NB4 (cell line): Measurements from ENCODE around the gene POU2F1.

Experiments
- POLR2A ChIP-seq: IDR thresholded peaks from 2 replicates; pipeline ENCODE4 v1.6.1; 2011; ENCODE audit warnings: mild to moderate bottlenecking; ENCODE audit not compliant: insufficient read length; ENCODE audit errors: extremely low read depth
- TF ChIP-seq, protein P1 (sequence below): IDR thresholded peaks from 2 replicates; pipeline ENCODE4 v1.6.1; 2011; ENCODE audit warnings: low read depth, low read length
- TF ChIP-seq, protein P2 (sequence below): IDR thresholded peaks from one replicate; pipeline ENCODE4 v1.5.1; 2012; ENCODE audit warnings: low read depth, low read length

DNA sequence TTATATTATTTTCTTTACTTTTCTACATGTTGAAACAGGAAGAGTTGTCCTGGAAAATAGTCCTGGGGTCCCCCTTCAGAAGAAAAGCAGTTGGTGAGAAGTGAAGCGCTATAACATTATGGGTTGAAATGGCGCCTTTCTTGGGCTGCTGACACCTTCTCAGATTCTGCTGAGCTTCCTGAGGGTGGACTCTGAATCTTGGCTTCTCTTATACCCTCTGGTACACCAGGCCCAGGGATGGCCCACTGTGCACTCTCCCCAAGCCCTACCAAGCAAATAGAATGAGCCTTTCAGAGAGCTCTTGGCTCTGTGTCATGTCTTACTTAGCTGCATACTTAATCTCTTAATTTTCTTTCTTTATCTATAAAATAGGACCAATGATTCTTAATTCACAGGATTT is 255.4 kb downstream of the POU2F1 start:
- TF ChIP-seq, protein P1, sequence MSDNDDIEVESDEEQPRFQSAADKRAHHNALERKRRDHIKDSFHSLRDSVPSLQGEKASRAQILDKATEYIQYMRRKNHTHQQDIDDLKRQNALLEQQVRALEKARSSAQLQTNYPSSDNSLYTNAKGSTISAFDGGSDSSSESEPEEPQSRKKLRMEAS = no peak
- TF ChIP-seq, protein P2, sequence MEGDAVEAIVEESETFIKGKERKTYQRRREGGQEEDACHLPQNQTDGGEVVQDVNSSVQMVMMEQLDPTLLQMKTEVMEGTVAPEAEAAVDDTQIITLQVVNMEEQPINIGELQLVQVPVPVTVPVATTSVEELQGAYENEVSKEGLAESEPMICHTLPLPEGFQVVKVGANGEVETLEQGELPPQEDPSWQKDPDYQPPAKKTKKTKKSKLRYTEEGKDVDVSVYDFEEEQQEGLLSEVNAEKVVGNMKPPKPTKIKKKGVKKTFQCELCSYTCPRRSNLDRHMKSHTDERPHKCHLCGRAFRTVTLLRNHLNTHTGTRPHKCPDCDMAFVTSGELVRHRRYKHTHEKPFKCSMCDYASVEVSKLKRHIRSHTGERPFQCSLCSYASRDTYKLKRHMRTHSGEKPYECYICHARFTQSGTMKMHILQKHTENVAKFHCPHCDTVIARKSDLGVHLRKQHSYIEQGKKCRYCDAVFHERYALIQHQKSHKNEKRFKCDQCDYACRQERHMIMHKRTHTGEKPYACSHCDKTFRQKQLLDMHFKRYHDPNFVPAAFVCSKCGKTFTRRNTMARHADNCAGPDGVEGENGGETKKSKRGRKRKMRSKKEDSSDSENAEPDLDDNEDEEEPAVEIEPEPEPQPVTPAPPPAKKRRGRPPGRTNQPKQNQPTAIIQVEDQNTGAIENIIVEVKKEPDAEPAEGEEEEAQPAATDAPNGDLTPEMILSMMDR = no peak
- TF ChIP-seq POLR2A = no peak
